T-cell (primary cell): ENCODE results near the gene SLCO3A1. TPM values are rescaled to one million over a fixed set of nuclear protein-coding genes. Genes with fewer than 3 reads are reported as not detected.

Experiments
- ATAC-seq, 4 experiments: fragments of 200-7000 bp in 3 of 4; fragments of 150-1000 bp in 1 of 4; cut with Tn5 transposase; replicated peaks in 1 of 4; 1 replicate in 3 of 4; 2 replicates in 1 of 4; pipeline ENCODE4 v1.10.0; 2021; ENCODE audit warnings: moderate library complexity in 3 of 4, mild to moderate bottlenecking in 2 of 4, moderate number of reproducible peaks in 1 of 4
- CTCF ChIA-PET, 2 donors: fragments of 300-600 bp; sonication (Branson Sonifier 250); formaldehyde crosslinking; loops; one replicate each; lab custom pipeline; 2022; ENCODE audit warnings: antibody characterized with exemption in 2 of 2; lab: Charles Lee
- POLR2A ChIA-PET, 2 donors: fragments of 300-600 bp; sonication (Branson Sonifier 250); formaldehyde crosslinking; loops; one replicate each; lab custom pipeline; 2022; ENCODE audit warnings: antibody characterized with exemption in 2 of 2; lab: Charles Lee
- DNase-seq, 35 experiments: peaks; one replicate each; pipeline versions ENCODE4 v3.0.0 to v3.0.0-alpha.2; 2013 to 2023
- H3K27ac ChIP-seq: one replicate; pipeline ENCODE4 v1.5.1; 2013; ENCODE audit warnings: low read length
- H3K27me3 ChIP-seq, 2 experiments: replicated peaks in 1 of 2; 1 replicate in 1 of 2; 2 replicates in 1 of 2; pipeline versions ENCODE4 v1.6.1 to v1.7.0; 2013; ENCODE audit warnings: low read length in 1 of 2, mixed read lengths in 1 of 2; ENCODE audit not compliant: control insufficient read depth in 2 of 2, insufficient read depth in 2 of 2; ENCODE audit errors: extremely low read depth in 1 of 2
- H3K36me3 ChIP-seq, 2 donors: 1 replicate in 1 of 2; 2 replicates in 1 of 2; pipeline versions ENCODE4 v1.6.1 to v1.7.0; 2013; ENCODE audit warnings: low read length in 1 of 2; ENCODE audit not compliant: control insufficient read depth in 2 of 2, insufficient read depth in 1 of 2; ENCODE audit errors: extremely low read depth in 1 of 2
- H3K4me1 ChIP-seq, 2 experiments: 1 replicate in 1 of 2; 2 replicates in 1 of 2; pipeline versions ENCODE4 v1.6.1 to v1.7.0; 2013; ENCODE audit warnings: low read length in 2 of 2, mixed read lengths in 1 of 2; ENCODE audit not compliant: insufficient read depth in 2 of 2, control insufficient read depth in 1 of 2; ENCODE audit errors: extremely low read depth in 1 of 2
- H3K4me3 ChIP-seq, 2 donors: 1 replicate in 1 of 2; 2 replicates in 1 of 2; pipeline versions ENCODE4 v1.5.1 to v1.7.0; 2013; ENCODE audit warnings: mild to moderate bottlenecking in 2 of 2, low read length in 1 of 2, moderate library complexity in 1 of 2; ENCODE audit not compliant: control insufficient read depth in 1 of 2; ENCODE audit errors: extremely low read depth in 1 of 2
- H3K9me3 ChIP-seq: 2 replicates; pipeline ENCODE4 v1.7.0; 2013
- H3K27ac Mint-ChIP-seq, 2 donors: one replicate each; pipeline ENCODE4 v1.8.0; 2020 to 2021; ENCODE audit warnings: mild to moderate bottlenecking in 2 of 2, mixed read lengths in 2 of 2
- H3K27me3 Mint-ChIP-seq, 2 donors: one replicate each; pipeline ENCODE4 v1.8.0; 2021 to 2022; ENCODE audit warnings: mixed read lengths in 2 of 2
- H3K36me3 Mint-ChIP-seq: one replicate; pipeline ENCODE4 v1.8.0; 2021; ENCODE audit warnings: mixed read lengths
- H3K4me1 Mint-ChIP-seq, 3 donors: one replicate each; pipeline ENCODE4 v1.8.0; 2020 to 2022; ENCODE audit warnings: mixed read lengths in 3 of 3, mild to moderate bottlenecking in 1 of 3
- H3K4me3 Mint-ChIP-seq, 3 donors: one replicate each; pipeline ENCODE4 v1.8.0; 2020 to 2022; ENCODE audit warnings: mild to moderate bottlenecking in 3 of 3, mixed read lengths in 3 of 3, moderate library complexity in 3 of 3
- H3K9me3 Mint-ChIP-seq, 3 donors: one replicate each; pipeline ENCODE4 v1.8.0; 2020 to 2022; ENCODE audit warnings: mixed read lengths in 3 of 3
- WGBS: methylation state at CpG from one replicate; pipeline ENCODE4 v1.1.5; 2013; ENCODE audit warnings: missing lambda C conversion rate; ENCODE audit not compliant: insufficient coverage; 5-methylcytosine and 5-hydroxymethylcytosine counted together
- total RNA-seq, 35 experiments: library from RNA in 6 of 35; stranded (reverse) in 6 of 35; fragments of 120-200 nt in 1 of 35; gene quantifications; one replicate each; pipeline versions ENCODE4 v1.2.1 to v1.2.4 and lab custom pipeline; 2013 to 2026

Gene SLCO3A1
- total RNA-seq, 5 donors from 2014 or later (not counting 1 experiment from before 2014, with no cell fraction given): 26.2 to 52.2 (median 38.7) TPM

GRCh38 chr15:92111291-92111690, 257.8 kb downstream of the SLCO3A1 start:
- CTCF ChIA-PET: no interaction called here
- H3K9me3 Mint-ChIP-seq: no peaks in the 10 kb centered on the region

GRCh38 chr15:92111751-92112150, 258.2 kb downstream of the SLCO3A1 start:
- Mint-ChIP-seq H3K4me3 (no peak overlapping the region), H3K36me3 (peaks cover 29% of the 10 kb centered on the region), H3K27ac (no peak overlapping the region), H3K4me1 (peaks cover 12 to 18% (median 13%) of the 10 kb centered on the region in 3 donors), H3K27me3 (no peaks in the 10 kb centered on the region), H3K9me3 (no peaks in the 10 kb centered on the region)
- peaks cover 5 to 9% of the 10 kb centered on the region in 2 experiments for H3K4me1 ChIP-seq
- ChIA-PET CTCF (no interaction called here), POLR2A (no interaction called here)
- no peaks in the 10 kb centered on the region for H3K27me3 ChIP-seq
- DNase-seq (no peak), ATAC-seq (no peak)
- H3K27ac ChIP-seq: no peak overlapping the region
- peaks cover 0 to 21% of the 10 kb centered on the region in 2 donors for H3K36me3 ChIP-seq
- WGBS: no CpG with 5 or more reads among the region's 1 CpG
- H3K4me3 ChIP-seq: no peak overlapping the region
- H3K9me3 ChIP-seq: no peaks in the 10 kb centered on the region

More at GRCh38 chr15:92111291-92111690, 257.8 kb downstream of the SLCO3A1 start:
- ATAC-seq (no peak), DNase-seq (no peak)
- POLR2A ChIA-PET: no interaction called here
- Mint-ChIP-seq H3K27me3 (no peaks in the 10 kb centered on the region), H3K36me3 (peaks cover 34% of the 10 kb centered on the region), H3K4me3 (no peak overlapping the region), H3K4me1 (peaks cover 12 to 18% (median 13%) of the 10 kb centered on the region in 3 donors), H3K27ac (no peak overlapping the region)
- Histone ChIP-seq H3K4me3 (no peak overlapping the region), H3K27ac (no peak overlapping the region), H3K36me3 (peaks cover 0 to 22% of the 10 kb centered on the region in 2 donors), H3K9me3 (no peaks in the 10 kb centered on the region), H3K27me3 (no peaks in the 10 kb centered on the region), H3K4me1 (peaks cover 5 to 9% of the 10 kb centered on the region in 2 experiments)
- WGBS: 50% methylated on average over 1 of the region's 3 CpGs

GRCh38 chr15:92112180-92112579, 258.7 kb downstream of the SLCO3A1 start:
- H3K4me3 ChIP-seq: no peak overlapping the region
- Mint-ChIP-seq H3K27ac (no peak overlapping the region), H3K4me3 (no peak overlapping the region), H3K9me3 (no peaks in the 10 kb centered on the region), H3K27me3 (no peaks in the 10 kb centered on the region), H3K36me3 (peaks cover 26% of the 10 kb centered on the region), H3K4me1 (peaks cover 12 to 18% (median 13%) of the 10 kb centered on the region in 3 donors)
- ChIA-PET CTCF (no interaction called here), POLR2A (no interaction called here)
- no peak for ATAC-seq
- DNase-seq: no peak
- peaks cover 0 to 18% of the 10 kb centered on the region in 2 donors for H3K36me3 ChIP-seq
- H3K9me3 ChIP-seq: no peaks in the 10 kb centered on the region
- WGBS: 93% methylated on average over 3 of the region's 3 CpGs
- H3K27ac ChIP-seq: no peak overlapping the region
- H3K27me3 ChIP-seq: no peaks in the 10 kb centered on the region
- peaks cover 5 to 9% of the 10 kb centered on the region in 2 experiments for H3K4me1 ChIP-seq

- no peak overlapping the region for H3K4me3 ChIP-seq
- WGBS: 100% methylated on average over 2 of the region's 3 CpGs
- Mint-ChIP-seq H3K27me3 (no peaks in the 10 kb centered on the region), H3K4me3 (no peak overlapping the region), H3K36me3 (peaks cover 30% of the 10 kb centered on the region), H3K9me3 (no peaks in the 10 kb centered on the region), H3K27ac (no peak overlapping the region), H3K4me1 (peaks cover 12 to 18% (median 13%) of the 10 kb centered on the region in 3 donors)
- peaks cover 5 to 9% of the 10 kb centered on the region in 2 experiments for H3K4me1 ChIP-seq
- H3K27ac ChIP-seq: no peak overlapping the region
- ATAC-seq (no peak), DNase-seq (no peak)
- peaks cover 0 to 15% of the 10 kb centered on the region in 2 donors for H3K36me3 ChIP-seq
- CTCF ChIA-PET: no interaction called here
- H3K9me3 ChIP-seq: no peaks in the 10 kb centered on the region
- POLR2A ChIA-PET: no interaction called here
- no peaks in the 10 kb centered on the region for H3K27me3 ChIP-seq
Observed at GRCh38 chr15:92112711-92113110, 259.2 kb downstream of the SLCO3A1 start.

- ChIA-PET POLR2A (no interaction called here), CTCF (no interaction called here)
- Histone ChIP-seq H3K9me3 (no peaks in the 10 kb centered on the region), H3K4me3 (no peak overlapping the region), H3K27ac (no peak overlapping the region), H3K27me3 (no peaks in the 10 kb centered on the region), H3K36me3 (peaks cover 0 to 15% of the 10 kb centered on the region in 2 donors), H3K4me1 (peaks cover 1 to 5% of the 10 kb centered on the region in 2 experiments)
- peaks cover 30% of the 10 kb centered on the region for H3K36me3 Mint-ChIP-seq
- no peaks in the 10 kb centered on the region for H3K27me3 Mint-ChIP-seq
- peaks cover 2 to 10% (median 4%) of the 10 kb centered on the region in 3 donors for H3K4me1 Mint-ChIP-seq
- WGBS: 100% methylated on average over 1 of the region's 3 CpGs
- no peak for DNase-seq
- H3K9me3 Mint-ChIP-seq: no peaks in the 10 kb centered on the region
- H3K27ac Mint-ChIP-seq: no peak overlapping the region
- no peak for ATAC-seq
- H3K4me3 Mint-ChIP-seq: no peak overlapping the region
Observed at GRCh38 chr15:92113832-92114231, 260.3 kb downstream of the SLCO3A1 start.

GRCh38 chr15:92115834-92116233, 262.3 kb downstream of the SLCO3A1 start:
- Histone ChIP-seq H3K4me1 (no peaks in the 10 kb centered on the region), H3K9me3 (no peaks in the 10 kb centered on the region), H3K27ac (no peak overlapping the region), H3K4me3 (no peak overlapping the region), H3K36me3 (peaks cover 0 to 23% of the 10 kb centered on the region in 2 donors), H3K27me3 (no peaks in the 10 kb centered on the region)
- no peaks in the 10 kb centered on the region for H3K27me3 Mint-ChIP-seq
- no peaks in the 10 kb centered on the region for H3K4me1 Mint-ChIP-seq
- ATAC-seq (no peak), DNase-seq (no peak)
- POLR2A ChIA-PET: no interaction called here
- H3K36me3 Mint-ChIP-seq: peaks cover 45% of the 10 kb centered on the region
- no peak overlapping the region for H3K27ac Mint-ChIP-seq
- no peaks in the 10 kb centered on the region for H3K9me3 Mint-ChIP-seq
- H3K4me3 Mint-ChIP-seq: no peak overlapping the region
- CTCF ChIA-PET: interaction anchor here in 1 of 2 donors (0.7 kb wide), 1 partner anchor 249 kb away, joined by 5 read pairs; no protein-coding TSS in a partner anchor
- WGBS: 100% methylated on average over 1 of the region's 1 CpG
